Spleen (tissue), 7 donors: ENCODE measurements around the gene FOXE1.

Experiments
- POLR2A ChIP-seq, 3 donors: fragments of 450-650 bp; IDR thresholded peaks; one replicate each; pipeline ENCODE4 v1.5.1; 2017; ENCODE audit warnings: antibody characterized with exemption in 3 of 3, mild to moderate bottlenecking in 1 of 3
- TF ChIP-seq, protein P1 (sequence below), 11 experiments: fragments of 200-600 bp in 7 of 11; fragments of 450-650 bp in 4 of 11; sonication (generic) in 4 of 11; IDR thresholded peaks in 8 of 11; conservative IDR thresholded peaks in 3 of 11; 1 replicate in 7 of 11; 2 replicates in 4 of 11; pipeline versions ENCODE4 v1.4.0 to v1.8.0; 2016 to 2021; ENCODE audit warnings: antibody characterized with exemption in 11 of 11, inconsistent platforms in 4 of 11, mild to moderate bottlenecking in 1 of 11
- donor health status: DM: no; HTN: no; CAD: no; lungs with moderate emphysema.
- donor health status: DM: no; HTN: no; CAD: no.
- donor health status: DM: no; HTN: no; CAD: no.

DNA sequence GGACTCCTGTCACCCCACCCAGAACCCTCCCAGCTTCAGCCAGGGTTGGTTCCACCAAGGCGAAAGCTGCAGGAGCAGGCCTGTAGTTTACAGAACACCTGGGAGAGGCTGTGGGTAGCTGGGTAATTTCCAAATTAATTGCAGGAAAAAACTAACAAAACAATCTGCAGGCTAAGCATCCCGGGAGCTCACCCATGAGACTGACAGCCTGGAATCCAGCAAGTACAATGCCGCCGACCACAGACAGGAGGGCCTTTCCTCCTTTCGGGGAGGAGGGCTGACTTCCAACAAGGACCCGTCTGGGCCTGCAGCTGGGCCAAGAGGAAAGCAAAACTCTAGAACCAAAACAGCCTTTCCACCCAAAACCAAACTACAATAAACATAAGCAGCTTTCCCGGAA lies 10.3 kb downstream of the FOXE1 start:
- TF ChIP-seq, protein P1, sequence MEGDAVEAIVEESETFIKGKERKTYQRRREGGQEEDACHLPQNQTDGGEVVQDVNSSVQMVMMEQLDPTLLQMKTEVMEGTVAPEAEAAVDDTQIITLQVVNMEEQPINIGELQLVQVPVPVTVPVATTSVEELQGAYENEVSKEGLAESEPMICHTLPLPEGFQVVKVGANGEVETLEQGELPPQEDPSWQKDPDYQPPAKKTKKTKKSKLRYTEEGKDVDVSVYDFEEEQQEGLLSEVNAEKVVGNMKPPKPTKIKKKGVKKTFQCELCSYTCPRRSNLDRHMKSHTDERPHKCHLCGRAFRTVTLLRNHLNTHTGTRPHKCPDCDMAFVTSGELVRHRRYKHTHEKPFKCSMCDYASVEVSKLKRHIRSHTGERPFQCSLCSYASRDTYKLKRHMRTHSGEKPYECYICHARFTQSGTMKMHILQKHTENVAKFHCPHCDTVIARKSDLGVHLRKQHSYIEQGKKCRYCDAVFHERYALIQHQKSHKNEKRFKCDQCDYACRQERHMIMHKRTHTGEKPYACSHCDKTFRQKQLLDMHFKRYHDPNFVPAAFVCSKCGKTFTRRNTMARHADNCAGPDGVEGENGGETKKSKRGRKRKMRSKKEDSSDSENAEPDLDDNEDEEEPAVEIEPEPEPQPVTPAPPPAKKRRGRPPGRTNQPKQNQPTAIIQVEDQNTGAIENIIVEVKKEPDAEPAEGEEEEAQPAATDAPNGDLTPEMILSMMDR (IDR thresholded peaks at IDR 0.05 in 8 of 11, conservative IDR thresholded peaks at IDR 0.05 in 3 of 11) = no peak
- no peak for TF ChIP-seq POLR2A (IDR thresholded peaks at IDR 0.05)
